ENCODE measurements around the gene ANKRD9. TPM values are rescaled to one million over a fixed set of nuclear protein-coding genes. Genes with fewer than 3 reads are reported as not detected.

ANKRD9 gene
- total and polyA plus RNA-seq, 8 donors: 5.3 to 357 (median 27.0) TPM

DNA sequence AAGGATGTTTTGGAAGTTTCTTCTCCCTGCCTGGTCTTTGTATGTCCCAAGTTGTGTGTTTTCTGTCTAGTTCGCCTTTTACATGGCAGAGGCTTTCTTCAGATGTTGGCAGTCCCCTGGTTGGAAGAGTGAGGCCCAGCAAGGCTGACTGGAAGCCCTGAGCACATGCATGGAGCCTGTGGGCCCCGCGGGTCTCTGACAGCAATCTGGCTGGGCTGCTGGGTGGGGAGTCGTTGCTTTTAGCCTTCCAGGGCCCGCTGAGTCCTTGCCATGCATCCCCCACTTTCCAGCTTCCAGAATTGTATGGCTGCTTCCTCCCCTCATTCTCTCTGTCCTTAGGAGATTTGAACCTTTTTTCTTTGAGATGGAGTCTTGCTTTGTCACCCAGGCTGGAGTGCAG is 25.3 kb downstream of the ANKRD9 start:
- DNase-seq: no peak
- TF ChIP-seq POLR2AphosphoS5 (IDR thresholded peaks at IDR 0.05) (no peak), POLR2A (IDR thresholded peaks at IDR 0.05) (no peak), EP300 (IDR thresholded peaks at IDR 0.05) (no peak)
- TF ChIP-seq, protein P1, sequence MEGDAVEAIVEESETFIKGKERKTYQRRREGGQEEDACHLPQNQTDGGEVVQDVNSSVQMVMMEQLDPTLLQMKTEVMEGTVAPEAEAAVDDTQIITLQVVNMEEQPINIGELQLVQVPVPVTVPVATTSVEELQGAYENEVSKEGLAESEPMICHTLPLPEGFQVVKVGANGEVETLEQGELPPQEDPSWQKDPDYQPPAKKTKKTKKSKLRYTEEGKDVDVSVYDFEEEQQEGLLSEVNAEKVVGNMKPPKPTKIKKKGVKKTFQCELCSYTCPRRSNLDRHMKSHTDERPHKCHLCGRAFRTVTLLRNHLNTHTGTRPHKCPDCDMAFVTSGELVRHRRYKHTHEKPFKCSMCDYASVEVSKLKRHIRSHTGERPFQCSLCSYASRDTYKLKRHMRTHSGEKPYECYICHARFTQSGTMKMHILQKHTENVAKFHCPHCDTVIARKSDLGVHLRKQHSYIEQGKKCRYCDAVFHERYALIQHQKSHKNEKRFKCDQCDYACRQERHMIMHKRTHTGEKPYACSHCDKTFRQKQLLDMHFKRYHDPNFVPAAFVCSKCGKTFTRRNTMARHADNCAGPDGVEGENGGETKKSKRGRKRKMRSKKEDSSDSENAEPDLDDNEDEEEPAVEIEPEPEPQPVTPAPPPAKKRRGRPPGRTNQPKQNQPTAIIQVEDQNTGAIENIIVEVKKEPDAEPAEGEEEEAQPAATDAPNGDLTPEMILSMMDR (IDR thresholded peaks at IDR 0.05): no peak
- Histone ChIP-seq H3K4me1 (peaks cover 5 to 20% (median 9%) of the 10 kb centered on the region in 4 donors), H3K27me3 (no peaks in the 10 kb centered on the region), H3K9me3 (peaks cover 0 to 5% (median 0%) of the 10 kb centered on the region in 4 donors), H3K27ac (no peak overlapping the region), H3K4me3 (no peak overlapping the region), H3K36me3 (peaks cover 0 to 8% (median 4%) of the 10 kb centered on the region in 4 donors)
- 82 to 92% (median 86%) methylated on average over 5 of the region's 5 CpGs for WGBS, 5 donors
- intact Hi-C loops (cut with DNase I; ENCODE audit: low total_unique reads): no loop called here

DNA sequence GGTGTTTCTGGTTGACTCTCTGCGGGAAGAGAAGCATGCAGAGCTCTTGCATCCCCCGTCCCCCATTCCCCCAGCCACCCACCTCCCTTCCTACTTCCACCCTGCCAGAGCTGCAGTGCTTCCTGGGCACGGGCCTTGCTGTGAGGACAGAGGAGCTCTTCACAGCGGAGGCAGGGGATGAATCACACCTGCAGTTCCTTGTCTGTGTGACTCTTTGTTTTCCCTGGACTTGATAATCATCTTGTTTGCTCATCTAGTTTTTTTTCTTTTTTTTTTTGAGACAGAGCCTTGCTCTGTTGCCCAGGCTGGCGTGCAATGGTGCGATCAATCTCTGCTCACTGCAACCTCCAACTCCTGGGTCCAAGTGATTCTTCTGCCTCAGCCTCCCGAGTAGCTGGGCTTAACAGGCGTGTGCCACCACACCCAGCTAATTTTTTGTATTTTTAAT is 27.8 kb downstream of the ANKRD9 start:
- no peak overlapping the region for H3K4me3 ChIP-seq
- no peak overlapping the region for H3K27ac ChIP-seq
- H3K9me3 ChIP-seq: peaks cover 0 to 5% (median 0%) of the 10 kb centered on the region in 4 donors
- DNase-seq: no peak
- 77 to 88% (median 86%) methylated on average over 8 of the region's 8 CpGs for WGBS, 5 donors
- no peak for TF ChIP-seq POLR2AphosphoS5 (IDR thresholded peaks at IDR 0.05)
- TF ChIP-seq POLR2A (IDR thresholded peaks at IDR 0.05): no peak
- TF ChIP-seq, protein P1 (IDR thresholded peaks at IDR 0.05): no peak
- no peak for TF ChIP-seq EP300 (IDR thresholded peaks at IDR 0.05)
- H3K4me1 ChIP-seq: peaks cover 6 to 15% (median 7%) of the 10 kb centered on the region in 4 donors
- H3K27me3 ChIP-seq: no peaks in the 10 kb centered on the region
- intact Hi-C loops (cut with DNase I; ENCODE audit: low total_unique reads): no loop called here
- peaks cover 0 to 8% (median 4%) of the 10 kb centered on the region in 4 donors for H3K36me3 ChIP-seq

DNA sequence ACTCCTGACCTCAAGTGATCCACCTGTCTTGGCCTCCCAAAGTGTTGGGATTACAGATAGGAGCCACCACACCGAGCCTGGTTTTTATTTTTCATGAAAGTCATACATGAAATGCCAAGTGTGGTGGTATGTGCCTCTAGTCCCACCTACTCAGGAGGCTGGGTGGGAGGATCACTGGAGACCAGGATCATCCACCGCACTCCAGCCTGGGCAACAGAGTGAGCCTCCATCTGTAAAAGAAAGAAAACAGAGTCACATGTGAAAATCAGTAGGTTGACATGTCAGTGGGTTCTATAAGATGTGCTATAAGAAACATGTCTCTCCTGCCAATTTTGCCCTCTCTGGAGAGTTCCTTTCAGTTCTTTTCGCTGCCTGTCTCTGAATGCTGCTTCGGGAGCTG is 28.2 kb downstream of the ANKRD9 start:
- H3K4me1 ChIP-seq: peaks cover 6 to 11% (median 7%) of the 10 kb centered on the region in 4 donors

DNA sequence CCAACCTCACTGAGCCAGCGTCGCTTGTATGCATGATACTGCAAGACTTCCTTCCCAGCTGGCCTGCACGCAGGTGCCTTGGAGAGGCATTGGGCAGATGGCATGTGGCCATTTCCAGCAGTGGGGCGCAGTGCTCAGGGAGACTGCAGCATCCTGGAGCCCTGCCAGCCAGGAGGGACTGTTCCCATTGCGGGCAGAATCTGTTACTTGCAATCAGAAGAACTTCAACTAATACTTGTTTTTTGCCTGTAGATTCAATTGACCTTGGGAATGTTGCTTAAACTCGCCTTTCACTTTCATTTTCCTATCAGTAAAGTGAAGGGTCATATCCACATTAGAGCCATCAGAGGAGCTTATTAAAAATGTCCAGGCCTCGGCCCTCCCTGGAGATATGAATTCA is 29.8 kb downstream of the ANKRD9 start:
- no peaks in the 10 kb centered on the region for H3K27me3 ChIP-seq
- H3K4me3 ChIP-seq: peak overlapping the region in 1 of 4 donors; percentile 8
- peak; percentile 63 to 80 for DNase-seq
- H3K36me3 ChIP-seq: peaks cover 0 to 11% (median 6%) of the 10 kb centered on the region in 4 donors
- H3K4me1 ChIP-seq: peaks cover 6 to 10% (median 7%) of the 10 kb centered on the region in 4 donors
- intact Hi-C loops (cut with DNase I; ENCODE audit: low total_unique reads): no loop called here
- peaks cover 0 to 5% (median 0%) of the 10 kb centered on the region in 4 donors for H3K9me3 ChIP-seq
- peak overlapping the region; percentile 44 to 75 (median 61) for H3K27ac ChIP-seq
- WGBS, 5 donors: 23 to 46% (median 34%) methylated on average over 6 to 7 of the region's 7 CpGs
- TF ChIP-seq, protein P1 (IDR thresholded peaks at IDR 0.05): no peak
- TF ChIP-seq EP300 (IDR thresholded peaks at IDR 0.05) (no peak), POLR2AphosphoS5 (IDR thresholded peaks at IDR 0.05) (peak in 1 of 3 donors; percentile 33), POLR2A (IDR thresholded peaks at IDR 0.05) (no peak)

More for the DNA sequence above, 28.2 kb downstream of the ANKRD9 start:
- TF ChIP-seq POLR2A (IDR thresholded peaks at IDR 0.05) (no peak), POLR2AphosphoS5 (IDR thresholded peaks at IDR 0.05) (no peak), EP300 (IDR thresholded peaks at IDR 0.05) (no peak)
- TF ChIP-seq, protein P1 (IDR thresholded peaks at IDR 0.05): no peak
- 91 to 100% (median 97%) methylated on average over 4 of the region's 4 CpGs for WGBS, 5 donors
- Histone ChIP-seq H3K36me3 (peaks cover 0 to 7% (median 3%) of the 10 kb centered on the region in 4 donors), H3K4me3 (no peak overlapping the region), H3K9me3 (peaks cover 0 to 5% (median 0%) of the 10 kb centered on the region in 4 donors), H3K27ac (no peak overlapping the region), H3K27me3 (no peaks in the 10 kb centered on the region)
- intact Hi-C loops (cut with DNase I; ENCODE audit: low total_unique reads): no loop called here
- no peak for DNase-seq

Data from stomach (tissue), 9 donors.